LNCAP (cell line): Measurements from ENCODE around the gene PM20D1.

ENCODE experiments used
- CTCF ChIP-seq: fragments of 450-650 bp; IDR thresholded peaks from 2 replicates; pipeline ENCODE4 v1.5.1; 2017; ENCODE audit warnings: mild to moderate bottlenecking

Gene PM20D1

GRCh38 chr1:205811660-205812059 is 38.3 kb downstream of the PM20D1 start:
- TF ChIP-seq CTCF: no peak

GRCh38 chr1:205810448-205811157 is 39.3 kb downstream of the PM20D1 start:
- no peak for TF ChIP-seq CTCF

GRCh38 chr1:205809942-205810345 is 40.0 kb downstream of the PM20D1 start:
- TF ChIP-seq CTCF: no peak

- no peak for TF ChIP-seq CTCF
Observed at GRCh38 chr1:205809469-205809868, 40.5 kb downstream of the PM20D1 start.

GRCh38 chr1:205805082-205805711 is 44.7 kb downstream of the PM20D1 start:
- no peak for TF ChIP-seq CTCF

GRCh38 chr1:205804605-205805004 is 45.3 kb downstream of the PM20D1 start:
- no peak for TF ChIP-seq CTCF

GRCh38 chr1:205803986-205804385 is 45.9 kb downstream of the PM20D1 start:
- TF ChIP-seq CTCF: no peak
